NCI-H2196 treated with DMSO at 0.1 percent for 48 hours (cell line): ENCODE results near the gene TAOK3.

ENCODE experiments used
- DNase-seq: peaks from one replicate; lab custom pipeline; 2025; ENCODE audit not compliant: unreplicated experiment; lab: John Stamatoyannopoulos, UW

The TAOK3 gene

GRCh38 chr12:118102070-118102469 lies 270.6 kb downstream of the TAOK3 start:
- DNase-seq, result no peak

GRCh38 chr12:118101051-118101450 lies 271.7 kb downstream of the TAOK3 start:
- no peak for DNase-seq
